HG02642 (cell line): Measurements from ENCODE around the gene SLC26A8.

ENCODE experiments used
- ATAC-seq: cut with Tn5 transposase; IDR thresholded peaks from one replicate; pipeline ENCODE4 v1.9.1; 2021; ENCODE audit warnings: mild to moderate bottlenecking; ENCODE audit not compliant: unreplicated experiment, poor library complexity

The SLC26A8 gene

GRCh38 chr6:36023996-36024795 lies at the start of gene SLC26A8:
SLC26A8 (minus strand) TSS chr6:36024641; CDS start chr6:36019707, 4,934 bp downstream.
- no peak for ATAC-seq

DNA sequence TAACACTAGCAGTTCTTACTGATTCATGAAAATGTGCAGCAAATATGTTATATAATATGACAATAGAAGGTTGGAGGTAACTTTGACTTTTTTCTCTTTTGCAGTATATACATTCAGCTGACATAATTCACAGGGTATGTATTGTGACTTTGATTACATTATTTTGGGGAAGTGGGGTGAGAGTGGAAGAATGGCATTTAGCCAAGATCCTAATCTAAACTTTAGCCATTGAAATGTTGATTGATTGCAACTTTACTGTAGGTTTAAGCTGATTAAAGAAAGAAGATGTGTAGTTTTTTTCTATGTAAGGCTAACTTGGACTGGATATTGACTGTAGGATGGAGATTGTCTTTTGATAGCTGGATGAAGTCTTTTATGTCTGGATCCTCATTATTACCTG lies 49.1 kb upstream of the SLC26A8 start:
- ATAC-seq = no peak

- ATAC-seq = no peak
Measured at GRCh38 chr6:36072681-36073080, 48.2 kb upstream of the SLC26A8 start.

DNA sequence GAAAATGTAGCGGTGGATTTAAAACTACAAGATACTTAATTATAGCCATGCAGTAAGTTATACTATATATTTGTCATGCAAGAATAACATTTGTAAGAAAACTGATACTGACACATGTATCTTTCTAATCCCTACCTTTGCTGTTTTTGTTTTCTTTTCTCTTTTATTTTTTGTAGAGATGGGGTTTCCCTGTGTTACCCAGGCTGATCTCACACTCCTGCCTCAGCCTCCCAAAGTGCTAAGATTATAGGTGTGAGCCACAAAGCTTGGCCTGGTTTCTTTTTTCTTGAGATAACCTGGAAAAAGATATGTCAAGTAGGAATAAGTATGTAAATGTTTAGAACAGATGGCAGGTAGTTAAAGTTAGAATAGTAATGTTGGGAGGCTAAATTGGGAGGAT lies 47.3 kb upstream of the SLC26A8 start:
- no peak for ATAC-seq

- no peak for ATAC-seq
Measured at GRCh38 chr6:36071281-36071680, 46.8 kb upstream of the SLC26A8 start.

DNA sequence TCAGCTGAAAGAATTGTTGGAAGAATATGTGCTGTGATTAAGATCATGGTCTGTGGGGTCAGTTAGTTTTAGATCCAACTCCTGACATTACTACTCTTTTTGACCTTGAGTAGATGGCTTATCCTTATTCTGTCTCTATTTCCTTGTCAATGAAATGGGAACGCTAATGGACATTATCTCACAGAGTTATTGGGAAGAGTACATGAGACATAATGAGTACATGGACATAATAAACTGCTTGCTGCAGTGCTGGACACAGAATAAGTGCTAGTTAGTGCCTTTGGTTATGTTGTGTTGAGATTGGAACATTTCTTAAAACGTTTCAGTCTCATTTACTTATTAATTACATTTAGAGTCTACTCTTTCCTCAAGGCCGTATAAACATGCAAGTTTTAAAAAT lies 45.8 kb upstream of the SLC26A8 start:
- ATAC-seq = no peak

DNA sequence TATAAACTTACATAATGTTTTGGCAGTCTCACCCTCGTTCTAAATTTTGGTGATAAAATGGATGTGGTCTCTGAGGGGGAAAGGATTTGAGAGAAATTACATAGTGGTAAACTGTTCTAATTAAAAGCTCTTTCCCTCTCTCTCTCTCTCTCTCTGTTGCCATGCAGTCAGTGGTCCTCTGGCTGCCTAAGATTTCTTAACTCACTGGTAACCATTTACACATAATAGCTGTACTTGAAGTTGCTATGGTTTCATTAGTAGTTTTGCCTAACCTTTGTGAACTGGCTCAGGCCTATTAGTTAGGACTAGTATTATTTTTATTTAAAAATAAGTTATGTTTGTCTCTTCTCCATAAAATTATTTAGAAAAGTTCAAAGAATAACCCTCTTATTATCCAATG lies 45.1 kb upstream of the SLC26A8 start:
- ATAC-seq = no peak

DNA sequence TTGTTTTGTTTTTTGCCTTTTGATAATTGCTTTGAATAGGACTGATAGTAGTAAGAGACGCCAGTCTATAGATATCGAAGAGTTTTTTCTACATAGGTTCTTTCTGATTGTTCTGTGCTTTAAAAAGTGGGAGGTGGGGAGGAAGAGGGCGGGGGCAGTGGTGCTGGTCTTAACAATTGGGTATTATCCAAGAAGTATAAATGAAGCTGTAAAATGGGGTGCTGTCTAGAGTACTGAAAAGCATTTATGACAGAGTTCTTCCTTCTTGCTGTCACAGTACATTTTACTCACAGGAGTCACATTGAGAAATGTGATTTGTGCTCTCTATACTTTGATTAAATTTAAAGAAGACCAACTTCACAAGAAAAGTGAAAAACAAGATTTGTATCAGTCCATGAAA lies 44.1 kb upstream of the SLC26A8 start:
- no peak for ATAC-seq

GRCh38 chr6:36068012-36068392 lies 43.6 kb upstream of the SLC26A8 start:
- ATAC-seq = no peak

GRCh38 chr6:36067374-36068011 lies 43.1 kb upstream of the SLC26A8 start:
- no peak for ATAC-seq

DNA sequence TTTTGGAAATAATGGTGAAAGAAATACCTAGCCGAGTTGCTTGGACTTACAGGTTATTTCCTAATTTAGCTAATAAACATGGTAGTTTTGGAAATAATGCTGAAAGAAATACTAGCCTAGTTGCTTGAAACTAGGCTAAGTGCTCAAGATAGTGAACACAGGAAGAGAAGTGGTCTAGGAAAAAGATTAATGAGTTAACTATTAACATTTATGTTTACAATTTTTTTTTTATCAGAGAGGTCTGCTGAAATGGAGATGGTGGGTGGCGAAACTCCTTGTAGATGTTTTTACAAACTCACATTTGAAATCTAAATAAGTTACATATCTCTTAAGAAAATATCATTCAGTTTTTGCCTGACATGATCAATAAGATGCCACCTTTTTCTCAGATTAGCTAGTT lies 42.4 kb upstream of the SLC26A8 start:
- no peak for ATAC-seq

DNA sequence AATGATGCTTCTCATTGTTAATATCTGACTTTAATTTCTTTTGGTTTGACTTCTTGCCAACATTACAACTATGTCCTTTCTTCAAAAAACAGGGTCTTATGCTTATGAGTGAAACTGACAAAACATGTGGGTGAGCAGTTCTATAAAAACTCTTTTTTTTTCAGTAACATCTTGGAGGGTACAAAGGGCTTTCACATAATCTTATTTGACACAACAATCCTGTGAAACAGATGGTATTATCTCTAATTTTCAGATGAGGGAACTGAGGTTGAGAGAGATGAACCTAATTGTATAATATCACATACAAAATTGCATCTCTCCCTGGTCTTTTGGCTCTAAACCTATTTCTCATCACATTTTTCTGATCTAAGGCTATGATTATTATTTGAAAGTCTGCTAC lies 41.5 kb upstream of the SLC26A8 start:
- ATAC-seq = no peak

GRCh38 chr6:36064770-36065396 lies 40.4 kb upstream of the SLC26A8 start:
- ATAC-seq = no peak

- ATAC-seq = no peak
Measured at GRCh38 chr6:36063318-36064060, 39.0 kb upstream of the SLC26A8 start.

DNA sequence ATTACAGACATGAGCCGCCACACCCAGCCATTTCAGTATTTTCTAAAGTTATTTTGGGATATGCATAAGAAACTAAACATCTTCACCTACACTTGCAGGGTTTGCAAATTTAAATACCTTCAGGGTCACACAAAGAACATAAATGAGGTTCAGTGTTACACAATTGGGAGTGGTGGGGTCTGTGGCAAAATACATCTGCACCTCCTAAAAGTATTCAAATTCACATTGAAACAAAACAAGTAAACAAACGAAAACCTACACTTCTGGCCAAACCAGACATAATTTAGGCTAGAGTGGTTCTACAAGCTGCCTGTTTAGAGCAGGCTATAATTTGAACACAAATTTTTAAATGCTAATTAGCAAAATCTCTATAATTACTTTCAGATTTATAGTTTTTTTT lies 37.8 kb upstream of the SLC26A8 start:
- ATAC-seq = no peak

DNA sequence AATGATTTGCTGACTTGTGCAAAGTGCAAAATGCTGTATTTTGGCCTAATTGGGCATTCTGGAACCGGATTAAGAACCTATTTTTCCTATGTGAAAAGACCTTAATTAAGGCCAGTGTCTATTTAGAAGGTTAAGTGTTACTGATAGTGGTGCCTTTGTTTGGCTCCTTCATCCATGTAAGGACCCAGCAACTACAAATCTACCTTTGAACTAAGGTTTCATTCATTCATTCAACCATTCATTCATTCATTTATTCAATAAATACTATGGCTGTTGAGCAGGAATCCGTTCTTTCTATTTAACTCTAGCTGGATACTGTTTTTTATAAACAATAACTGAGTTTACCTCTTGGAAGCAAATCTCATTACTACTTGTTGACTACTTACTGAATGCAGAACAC lies 36.8 kb upstream of the SLC26A8 start:
- no peak for ATAC-seq

GRCh38 chr6:36056178-36056577 lies 31.7 kb upstream of the SLC26A8 start:
- ATAC-seq = no peak

- ATAC-seq = no peak
Measured at GRCh38 chr6:36054956-36055355, 30.5 kb upstream of the SLC26A8 start.

- ATAC-seq = no peak
Measured at GRCh38 chr6:36054415-36054814, 30.0 kb upstream of the SLC26A8 start.

- no peak for ATAC-seq
Measured at GRCh38 chr6:36053878-36054277, 29.4 kb upstream of the SLC26A8 start.

GRCh38 chr6:36052097-36052496 lies 27.7 kb upstream of the SLC26A8 start:
- ATAC-seq = no peak
